Measurements from ENCODE around the gene RPL22.

The RPL22 gene

GRCh38 chr1:6199298-6200187, at the start of gene RPL22:
RPL22 (minus strand) TSS chr1:6199595; CDS start chr1:6199573, 22 bp downstream.
- DNase-seq (ENCODE audit: low spot score), result peak; percentile 92

GRCh38 chr1:6248161-6248776, 48.9 kb upstream of the RPL22 start:
- DNase-seq (ENCODE audit: low spot score), result no peak
- TF ChIP-seq CTCF (IDR thresholded peaks at IDR 0.05; ENCODE audit: extremely low read depth, missing control alignments), result no peak

More at GRCh38 chr1:6199298-6200187, at the start of gene RPL22:
- no peak for TF ChIP-seq CTCF (IDR thresholded peaks at IDR 0.05; ENCODE audit: extremely low read depth, missing control alignments)

- DNase-seq (ENCODE audit: low spot score), result no peak
- no peak for TF ChIP-seq CTCF (IDR thresholded peaks at IDR 0.05; ENCODE audit: extremely low read depth, missing control alignments)
Observed at GRCh38 chr1:6247651-6248050, 48.3 kb upstream of the RPL22 start.

GRCh38 chr1:6246497-6247467, 47.4 kb upstream of the RPL22 start:
- peak; percentile 94 for DNase-seq (ENCODE audit: low spot score)
- TF ChIP-seq CTCF (IDR thresholded peaks at IDR 0.05; ENCODE audit: extremely low read depth, missing control alignments), result peak; percentile 86

GRCh38 chr1:6245869-6246496, 46.6 kb upstream of the RPL22 start:
- DNase-seq (ENCODE audit: low spot score), result peak; percentile 80
- no peak for TF ChIP-seq CTCF (IDR thresholded peaks at IDR 0.05; ENCODE audit: extremely low read depth, missing control alignments)

- peak; percentile 93 for TF ChIP-seq CTCF (IDR thresholded peaks at IDR 0.05; ENCODE audit: extremely low read depth, missing control alignments)
- peak; percentile 95 for DNase-seq (ENCODE audit: low spot score)
Observed at GRCh38 chr1:6245086-6245868, 45.9 kb upstream of the RPL22 start.
